IPS DF 6.9 (cell line): ENCODE measurements around the gene GPR146.

Experiments
- DNase-seq: peaks from one replicate; pipeline ENCODE4 v3.0.0-alpha.2; 2013; ENCODE audit warnings: low read depth, low spot score
- H3K27ac ChIP-seq: one replicate; pipeline ENCODE4 v1.5.1; 2013; ENCODE audit warnings: low read length, control low read depth
- H3K27me3 ChIP-seq: 2 replicates; pipeline ENCODE4 v1.6.1; 2013; ENCODE audit warnings: mild to moderate bottlenecking, low read length; ENCODE audit not compliant: control insufficient read depth, insufficient read depth
- H3K36me3 ChIP-seq: 2 replicates; pipeline ENCODE4 v1.6.1; 2013; ENCODE audit warnings: low read length; ENCODE audit not compliant: control insufficient read depth, insufficient read depth
- H3K4me1 ChIP-seq: 2 replicates; pipeline ENCODE4 v1.6.1; 2013; ENCODE audit warnings: low read length; ENCODE audit not compliant: control insufficient read depth, insufficient read depth
- H3K4me3 ChIP-seq: 2 replicates; pipeline ENCODE4 v1.5.1; 2013; ENCODE audit warnings: mild to moderate bottlenecking, low read length
- H3K9me3 ChIP-seq: 2 replicates; pipeline ENCODE4 v1.6.1; 2013; ENCODE audit warnings: low read length, inconsistent platforms; ENCODE audit not compliant: control insufficient read depth, insufficient read depth
- WGBS: extraction: QIAGEN DNeasy Blood & Tissue Kit; methylation state at CpG from one replicate; pipeline ENCODE4 v1.1.7; 2013; ENCODE audit warnings: mixed read lengths, missing lambda C conversion rate; ENCODE audit not compliant: insufficient read length, insufficient coverage; 5-methylcytosine and 5-hydroxymethylcytosine counted together

The GPR146 gene

DNA sequence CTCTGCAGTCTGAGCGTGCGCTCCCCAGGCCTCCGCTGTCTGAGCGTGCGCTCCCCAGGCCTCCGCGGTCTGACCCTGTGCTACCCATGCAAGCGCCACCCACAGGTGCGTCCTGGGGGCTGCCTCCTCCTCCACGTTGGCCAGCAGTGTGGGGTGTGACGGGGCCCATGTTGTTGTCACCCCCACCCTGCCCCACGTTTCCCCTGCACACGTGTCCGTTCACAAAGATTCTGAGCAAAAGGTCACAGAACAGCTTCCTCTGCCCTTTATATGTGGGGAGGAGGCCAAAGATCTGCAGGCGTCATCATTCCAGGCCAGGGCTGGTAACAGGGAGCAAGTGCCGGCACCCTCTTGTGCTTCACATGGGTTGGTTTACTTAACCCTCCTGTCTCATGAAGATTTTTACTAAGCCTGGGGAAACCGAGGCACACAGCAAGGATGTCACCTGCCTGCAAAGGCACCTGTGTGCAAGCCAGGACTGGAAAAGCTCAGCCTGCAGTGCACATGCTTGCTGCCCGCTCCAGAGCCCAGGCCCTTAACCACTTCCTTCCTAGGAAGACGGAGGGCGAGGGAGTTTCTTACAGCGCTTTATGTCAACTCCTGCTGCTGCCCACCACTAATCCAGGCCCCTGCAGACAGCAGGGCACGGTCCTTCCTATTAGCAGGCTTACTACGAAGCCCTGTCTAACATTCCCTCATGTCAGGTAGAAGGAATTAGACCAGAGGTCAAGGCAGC, 4.8 kb downstream of the GPR146 start:
- DNase-seq, result no peak
- no CpG with 5 or more reads among the region's 23 CpGs for WGBS
- Histone ChIP-seq H3K9me3 (no peaks in the 10 kb centered on the region), H3K4me1 (peaks cover 8% of the 10 kb centered on the region; the same call in 1 of the 2 replicates), H3K27ac (no peak overlapping the region), H3K27me3 (no peaks in the 10 kb centered on the region), H3K4me3 (no peak overlapping the region), H3K36me3 (no peaks in the 10 kb centered on the region; the same call in 1 of the 2 replicates)

DNA sequence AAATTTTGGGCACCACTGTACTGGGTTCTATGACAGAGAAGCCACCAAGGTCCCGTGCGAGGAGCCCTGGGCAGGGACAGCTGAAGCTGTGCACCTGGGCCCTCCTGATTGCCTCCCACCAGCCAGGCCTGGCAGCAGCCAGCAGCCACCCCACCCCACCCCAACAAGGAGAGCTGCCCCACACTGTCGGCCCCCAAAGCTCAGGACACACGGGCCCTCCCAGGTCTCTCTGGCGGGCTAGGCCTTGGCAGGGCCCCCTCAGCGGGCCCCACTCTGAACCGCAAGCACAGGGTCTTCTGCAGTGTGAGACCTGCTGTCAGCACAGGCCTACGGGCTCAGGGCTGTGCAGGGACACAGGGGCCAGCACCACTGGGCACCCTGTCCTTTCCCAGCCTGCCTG, 5.5 kb downstream of the GPR146 start:
- H3K27me3 ChIP-seq, result no peaks in the 10 kb centered on the region
- H3K4me3 ChIP-seq, result no peak overlapping the region
- no peak overlapping the region for H3K27ac ChIP-seq
- no peaks in the 10 kb centered on the region for H3K9me3 ChIP-seq
- H3K36me3 ChIP-seq, result no peaks in the 10 kb centered on the region; the same call in 1 of the 2 replicates
- no CpG with 5 or more reads among the region's 8 CpGs for WGBS
- H3K4me1 ChIP-seq, result peaks cover 10% of the 10 kb centered on the region; the same call in 1 of the 2 replicates
- DNase-seq, result no peak

DNA sequence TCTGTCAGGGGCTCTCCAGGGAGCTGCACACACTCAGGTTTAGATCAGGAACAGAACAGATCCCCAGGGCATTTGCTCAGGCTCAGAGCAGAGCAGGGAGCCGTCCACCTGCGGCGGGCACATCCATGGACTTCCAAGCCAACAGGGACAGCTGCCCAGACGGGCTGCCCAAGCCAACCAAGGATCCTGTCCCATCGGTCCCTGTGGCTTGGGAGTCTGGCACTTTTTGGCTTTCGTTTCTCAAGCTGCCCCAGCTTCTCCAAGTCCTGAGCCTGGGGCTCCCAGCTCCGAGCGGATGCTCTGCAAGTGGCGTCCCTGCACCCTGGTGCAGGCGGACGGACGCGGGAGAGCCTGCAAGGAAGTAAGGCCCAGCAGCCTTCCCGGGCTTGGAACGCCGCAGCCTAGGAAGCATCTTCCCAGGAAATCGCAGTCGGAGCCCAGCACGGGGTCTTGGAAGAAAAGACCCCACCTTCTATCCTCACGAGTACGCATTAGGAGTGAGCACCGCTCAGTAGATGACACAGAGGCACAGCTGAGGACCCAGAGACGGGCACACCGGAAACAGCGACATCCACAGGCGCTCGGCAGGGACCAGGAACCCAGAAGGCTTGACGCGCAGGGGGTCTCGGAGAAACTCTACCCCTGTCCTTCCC, 6.0 kb downstream of the GPR146 start:
- Histone ChIP-seq H3K4me3 (no peak overlapping the region), H3K27me3 (no peaks in the 10 kb centered on the region), H3K9me3 (no peaks in the 10 kb centered on the region), H3K27ac (no peak overlapping the region), H3K4me1 (peaks cover 10% of the 10 kb centered on the region; the same call in 1 of the 2 replicates), H3K36me3 (no peaks in the 10 kb centered on the region; the same call in 1 of the 2 replicates)
- DNase-seq, result no peak
- no CpG with 5 or more reads among the region's 30 CpGs for WGBS

DNA sequence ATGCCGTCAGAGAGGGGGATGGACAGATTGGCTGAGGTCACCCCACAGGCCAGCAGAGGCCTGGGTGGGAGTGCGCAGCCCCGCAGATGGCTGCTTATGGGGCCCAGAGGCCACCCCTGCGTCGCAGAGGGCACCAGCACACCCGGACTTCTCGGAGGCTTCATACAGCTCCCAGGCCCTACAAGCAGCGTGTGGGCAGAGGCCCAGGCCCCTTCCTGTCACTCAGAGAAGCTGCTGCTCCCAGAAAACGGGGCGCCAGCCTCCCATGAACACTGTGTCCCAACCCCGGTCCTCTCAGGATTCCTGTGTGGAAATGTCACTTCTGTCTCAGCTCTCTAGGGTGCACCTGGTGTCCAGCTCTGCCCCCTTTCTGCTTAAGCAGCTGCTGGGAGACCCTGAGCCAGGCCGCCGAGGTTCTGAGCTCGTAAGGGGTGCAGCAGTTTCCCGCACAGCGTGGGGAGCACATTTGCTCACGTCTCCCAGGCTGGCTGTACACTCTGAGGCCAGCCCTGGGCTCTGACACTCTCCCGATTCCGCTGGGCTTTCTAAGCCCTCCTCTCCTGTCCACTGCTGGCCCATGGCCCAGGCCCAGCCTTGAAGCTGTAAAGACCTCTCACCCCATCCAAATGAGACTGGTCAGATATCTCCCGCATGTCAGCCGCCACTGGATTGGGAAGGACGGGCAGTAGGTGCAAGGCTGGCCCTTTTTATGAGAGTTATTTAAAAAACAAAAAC, 6.8 kb downstream of the GPR146 start:
- Histone ChIP-seq H3K9me3 (no peaks in the 10 kb centered on the region), H3K36me3 (no peaks in the 10 kb centered on the region; the same call in 1 of the 2 replicates), H3K27ac (no peak overlapping the region), H3K4me1 (peaks cover 10% of the 10 kb centered on the region; the same call in 1 of the 2 replicates), H3K27me3 (no peaks in the 10 kb centered on the region), H3K4me3 (no peak overlapping the region)
- no CpG with 5 or more reads among the region's 22 CpGs for WGBS
- DNase-seq, result no peak

DNA sequence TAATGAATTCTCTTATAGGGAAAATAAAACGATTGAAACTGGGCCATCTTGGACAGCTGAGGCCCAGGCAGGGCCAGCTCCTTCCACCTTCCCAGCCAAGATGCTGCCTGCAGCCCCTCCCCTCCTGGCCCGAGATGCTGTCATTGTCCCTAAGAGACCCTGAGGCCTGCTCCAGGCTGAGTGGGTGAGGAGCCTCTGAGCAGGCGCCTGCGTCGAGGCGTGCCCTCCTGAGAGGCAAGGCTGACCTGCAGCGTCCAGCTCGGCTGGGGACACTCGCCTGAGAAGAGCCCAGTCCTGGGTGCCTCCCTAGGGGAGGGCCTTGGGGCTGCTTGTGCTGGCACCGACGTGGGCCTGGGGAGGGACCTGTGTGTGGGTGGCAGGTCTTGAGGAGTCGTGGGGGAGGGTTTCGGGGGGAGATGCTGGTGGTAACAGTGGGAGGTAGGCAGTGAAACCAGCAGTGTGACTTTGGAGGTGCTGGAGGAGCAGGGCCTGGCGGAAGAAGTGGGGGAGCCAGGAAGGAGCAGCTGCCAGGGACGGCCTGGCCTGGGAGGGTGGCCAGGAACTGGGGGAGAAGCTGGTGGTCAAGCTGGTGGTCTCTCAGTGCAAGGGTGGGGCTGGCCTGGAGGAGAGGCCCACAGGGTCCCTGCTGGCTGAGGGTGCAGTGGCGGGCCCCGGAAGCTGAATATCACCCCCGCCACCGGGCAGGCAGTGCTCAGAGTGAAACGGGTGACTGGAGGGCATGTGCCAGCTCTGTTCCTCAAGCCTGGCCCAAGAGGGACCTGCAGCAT, 7.9 kb downstream of the GPR146 start:
- H3K36me3 ChIP-seq, result peaks cover under 1% of the 10 kb centered on the region; the same call in 1 of the 2 replicates
- peaks cover 10% of the 10 kb centered on the region; the same call in 1 of the 2 replicates for H3K4me1 ChIP-seq
- H3K4me3 ChIP-seq, result no peak overlapping the region
- no CpG with 5 or more reads among the region's 20 CpGs for WGBS
- DNase-seq, result no peak
- H3K9me3 ChIP-seq, result no peaks in the 10 kb centered on the region
- H3K27me3 ChIP-seq, result no peaks in the 10 kb centered on the region
- H3K27ac ChIP-seq, result no peak overlapping the region

DNA sequence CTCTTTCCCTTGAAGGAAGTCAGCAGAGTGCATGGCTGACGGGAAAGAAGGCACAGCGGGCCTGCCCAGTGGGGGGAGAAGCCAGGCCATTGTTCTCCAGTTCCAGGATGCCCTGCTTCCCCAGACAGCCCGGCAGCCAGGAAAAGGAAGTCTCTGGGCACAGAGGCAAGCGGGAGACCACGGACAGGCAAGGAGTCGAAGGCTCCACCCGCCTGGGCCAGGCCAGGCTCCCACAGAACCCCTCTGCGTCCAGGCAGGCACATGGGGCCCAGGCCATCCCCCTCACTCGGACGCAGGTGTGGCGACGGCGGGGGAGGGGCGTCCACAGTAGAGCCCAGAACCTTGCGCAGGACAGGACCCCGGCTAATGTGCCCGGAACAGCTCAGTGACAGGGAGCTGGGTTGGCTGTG, 8.7 kb downstream of the GPR146 start:
- Histone ChIP-seq H3K9me3 (no peaks in the 10 kb centered on the region), H3K27me3 (no peaks in the 10 kb centered on the region), H3K36me3 (peaks cover 5% of the 10 kb centered on the region; the same call in 1 of the 2 replicates), H3K4me1 (peaks cover 10% of the 10 kb centered on the region; the same call in 1 of the 2 replicates), H3K4me3 (no peak overlapping the region), H3K27ac (no peak overlapping the region)
- no CpG with 5 or more reads among the region's 17 CpGs for WGBS
- no peak for DNase-seq

DNA sequence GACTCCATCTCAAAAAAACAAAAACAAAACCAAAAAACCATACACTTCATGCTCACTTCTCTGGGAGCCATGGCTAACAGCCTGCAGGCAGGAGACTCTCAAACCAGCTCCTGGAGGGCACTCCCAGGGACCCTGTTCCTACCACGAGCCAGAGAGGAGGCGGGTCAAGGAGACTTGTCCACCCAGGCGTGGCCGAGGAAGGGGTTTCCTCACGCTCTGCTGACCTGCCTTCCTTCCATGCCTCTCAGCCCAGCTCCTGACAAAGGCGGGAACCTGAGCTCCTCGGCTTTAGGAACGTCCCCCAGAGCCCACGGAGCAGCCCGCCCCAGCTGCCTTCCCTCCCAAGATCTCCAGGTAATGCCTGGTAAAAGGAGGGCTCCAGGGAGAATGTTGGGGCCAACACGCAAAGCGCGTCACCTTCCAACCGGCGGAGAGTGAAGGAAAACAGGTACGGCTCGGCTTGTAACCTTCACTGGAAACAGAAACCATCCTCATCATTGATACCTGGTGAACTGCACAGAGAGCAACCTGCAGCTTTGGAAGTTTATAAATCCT, 9.5 kb downstream of the GPR146 start:
- no peak for DNase-seq
- no peak overlapping the region for H3K4me3 ChIP-seq
- no CpG with 5 or more reads among the region's 17 CpGs for WGBS
- peaks cover 5% of the 10 kb centered on the region; the same call in 1 of the 2 replicates for H3K36me3 ChIP-seq
- H3K27me3 ChIP-seq, result no peaks in the 10 kb centered on the region
- H3K9me3 ChIP-seq, result no peaks in the 10 kb centered on the region
- H3K4me1 ChIP-seq, result peaks cover 10% of the 10 kb centered on the region; the same call in 1 of the 2 replicates
- H3K27ac ChIP-seq, result no peak overlapping the region

DNA sequence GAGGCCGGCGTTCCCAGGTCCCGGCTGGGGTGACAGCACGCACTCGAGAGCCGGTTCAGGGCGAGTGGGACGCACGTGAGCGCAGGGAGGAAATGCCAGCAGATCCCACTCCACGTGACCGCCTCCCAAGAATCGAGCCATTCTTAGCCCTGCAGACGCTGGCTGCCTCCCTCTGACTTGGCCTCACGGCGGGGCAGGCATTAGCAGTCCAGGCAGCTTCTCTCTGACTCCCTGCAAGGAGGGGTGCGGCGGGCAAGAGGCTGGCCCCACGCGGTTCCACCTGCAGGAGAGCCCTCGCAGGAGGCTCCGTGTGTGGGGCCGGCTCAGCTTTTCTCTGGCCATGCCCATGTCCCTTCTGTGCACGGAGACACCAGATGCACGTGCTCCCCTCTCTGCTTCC, 10.1 kb downstream of the GPR146 start:
- no peak for DNase-seq
- H3K27me3 ChIP-seq, result no peaks in the 10 kb centered on the region
- H3K4me3 ChIP-seq, result no peak overlapping the region
- H3K4me1 ChIP-seq, result peaks cover 10% of the 10 kb centered on the region; the same call in 1 of the 2 replicates
- peaks cover 5% of the 10 kb centered on the region; the same call in 1 of the 2 replicates for H3K36me3 ChIP-seq
- no CpG with 5 or more reads among the region's 25 CpGs for WGBS
- H3K27ac ChIP-seq, result no peak overlapping the region
- H3K9me3 ChIP-seq, result no peaks in the 10 kb centered on the region

DNA sequence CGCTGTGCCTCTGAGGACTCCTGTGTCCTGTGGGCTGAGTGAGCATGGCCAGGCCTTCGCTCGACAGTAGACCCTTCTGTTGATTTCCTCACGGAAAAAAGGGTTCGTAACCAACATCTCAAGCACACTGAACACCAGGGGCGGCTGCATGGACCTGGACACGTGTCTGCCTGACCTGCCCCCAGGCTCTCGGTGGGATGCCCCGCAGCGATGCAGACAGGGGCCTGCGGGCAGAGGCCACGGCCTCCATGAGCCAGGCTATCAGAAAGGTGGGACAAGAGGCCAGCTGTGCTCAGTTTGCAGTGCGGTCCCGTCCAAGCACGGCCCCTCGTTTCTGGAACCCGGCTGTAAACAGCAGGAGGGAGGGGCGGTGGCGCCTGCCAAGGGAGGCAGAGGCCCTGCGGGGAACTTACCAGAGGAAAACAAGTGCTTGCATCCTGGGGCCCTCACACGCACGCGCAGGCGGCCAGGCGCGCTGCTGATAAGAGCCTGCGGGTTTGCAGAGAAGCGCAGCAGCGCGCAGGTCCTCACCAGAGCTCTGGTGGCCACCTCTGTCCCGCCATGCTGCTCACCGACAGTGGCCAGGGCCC, 10.6 kb downstream of the GPR146 start:
- Histone ChIP-seq H3K27me3 (no peaks in the 10 kb centered on the region), H3K36me3 (peaks cover 5% of the 10 kb centered on the region; the same call in 1 of the 2 replicates), H3K4me3 (no peak overlapping the region), H3K9me3 (no peaks in the 10 kb centered on the region), H3K4me1 (peaks cover 10% of the 10 kb centered on the region; the same call in 1 of the 2 replicates), H3K27ac (no peak overlapping the region)
- no peak for DNase-seq
- no CpG with 5 or more reads among the region's 32 CpGs for WGBS
